ENCODE measurements around the gene GPANK1.

The GPANK1 gene

DNA sequence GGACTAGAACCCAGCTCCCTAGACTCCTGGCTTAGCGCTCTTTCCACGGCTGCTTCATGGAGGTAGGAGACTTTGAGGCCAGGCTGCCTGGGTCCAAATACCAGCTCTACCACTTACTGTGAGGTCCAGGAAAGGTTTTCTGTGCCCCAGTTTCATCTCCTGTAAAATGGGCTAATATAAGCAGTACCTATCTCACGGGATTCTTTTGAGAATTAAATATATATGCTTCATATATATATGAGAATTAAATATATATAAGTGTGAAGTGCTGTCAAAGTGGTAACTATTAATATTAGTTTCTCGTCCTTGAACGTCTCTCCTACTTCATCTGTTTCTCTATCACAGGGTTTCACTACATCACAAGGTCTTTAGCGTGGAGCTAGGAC, 26.3 kb upstream of the GPANK1 start:
- no peak for DNase-seq (ENCODE audit: low read depth)

- no peak for DNase-seq (ENCODE audit: low read depth)
Measured at GRCh38 chr6:31690231-31691077, 25.7 kb upstream of the GPANK1 start.

- no peak for DNase-seq (ENCODE audit: low read depth)
Measured at GRCh38 chr6:31689249-31690110, 24.7 kb upstream of the GPANK1 start.

DNA sequence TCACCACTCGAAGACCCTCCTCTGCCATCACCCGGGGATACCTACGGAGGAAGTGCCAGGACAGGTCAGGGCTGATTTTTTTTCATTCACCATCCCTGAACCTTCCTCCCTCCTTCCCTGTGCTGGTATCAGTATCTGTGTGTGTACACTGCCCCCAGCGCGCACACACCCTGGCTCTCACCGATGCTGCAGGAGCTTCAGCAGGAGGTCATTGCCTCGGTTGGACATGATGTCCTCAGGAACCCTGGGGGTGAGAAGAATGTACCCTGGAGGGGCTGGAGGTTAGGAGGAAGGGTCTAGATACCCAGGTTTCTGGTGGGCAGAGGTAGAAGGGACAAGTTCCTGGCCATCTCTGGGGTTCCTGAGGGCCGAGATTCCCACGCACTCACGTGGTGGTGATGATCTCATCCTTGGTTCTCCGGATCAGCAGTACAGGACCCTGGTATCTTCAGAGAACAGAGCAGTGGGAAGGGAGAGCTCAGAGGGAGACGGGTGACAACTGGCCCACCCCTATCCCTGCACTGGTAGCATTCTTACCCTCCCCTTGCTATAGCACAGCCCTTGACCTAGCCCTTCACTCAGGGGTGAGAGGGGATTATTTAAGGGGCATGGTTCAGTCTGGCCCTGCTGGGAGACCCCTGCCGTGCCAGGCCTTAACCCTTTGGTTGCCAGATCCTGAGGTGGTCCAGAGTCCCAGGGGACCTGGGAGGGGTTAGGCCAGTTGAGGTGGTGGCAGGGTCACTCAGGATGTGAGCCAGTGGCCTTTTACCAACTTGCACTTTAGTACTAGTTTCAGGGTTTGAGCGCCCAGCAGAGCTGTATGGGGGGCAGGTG, 23.3 kb upstream of the GPANK1 start:
- DNase-seq (ENCODE audit: low read depth), result no peak

GRCh38 chr6:31687321-31687720, 22.5 kb upstream of the GPANK1 start:
- no peak for DNase-seq (ENCODE audit: low read depth)

GRCh38 chr6:31686483-31686882, 21.7 kb upstream of the GPANK1 start:
- no peak for DNase-seq (ENCODE audit: low read depth)

- no peak for DNase-seq (ENCODE audit: low read depth)
Measured at GRCh38 chr6:31683591-31683990, 18.8 kb upstream of the GPANK1 start.

- DNase-seq (ENCODE audit: low read depth), result no peak
Measured at GRCh38 chr6:31681135-31681671, 16.4 kb upstream of the GPANK1 start.

GRCh38 chr6:31680226-31681134, 15.7 kb upstream of the GPANK1 start, which contains the start of gene LY6G5C:
LY6G5C (minus strand) TSS chr6:31681067; CDS start chr6:31680373, 694 bp downstream.
- DNase-seq (ENCODE audit: low read depth), result no peak

DNA sequence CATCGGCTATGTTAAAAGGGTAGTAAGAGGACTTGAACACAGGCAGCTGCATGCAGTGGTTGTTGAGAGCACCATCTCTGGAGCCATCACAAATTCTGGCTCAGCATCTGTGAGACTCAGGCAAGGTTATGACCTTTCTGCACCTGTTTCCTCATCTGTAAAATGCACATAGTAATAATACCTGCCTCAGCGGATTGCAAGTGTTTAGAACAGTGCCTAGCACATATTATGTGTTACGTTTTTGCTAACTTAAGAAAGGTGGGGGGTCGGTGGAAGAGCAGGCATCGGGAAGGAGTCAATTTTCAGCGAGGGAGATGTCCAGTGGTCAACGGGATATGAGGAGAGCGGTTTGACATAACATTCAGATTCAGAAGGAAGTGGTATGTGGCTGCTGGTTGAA, 13.2 kb upstream of the GPANK1 start:
- no peak for DNase-seq (ENCODE audit: low read depth)

- DNase-seq (ENCODE audit: low read depth), result no peak
Measured at GRCh38 chr6:31676904-31677303, 12.1 kb upstream of the GPANK1 start.

DNA sequence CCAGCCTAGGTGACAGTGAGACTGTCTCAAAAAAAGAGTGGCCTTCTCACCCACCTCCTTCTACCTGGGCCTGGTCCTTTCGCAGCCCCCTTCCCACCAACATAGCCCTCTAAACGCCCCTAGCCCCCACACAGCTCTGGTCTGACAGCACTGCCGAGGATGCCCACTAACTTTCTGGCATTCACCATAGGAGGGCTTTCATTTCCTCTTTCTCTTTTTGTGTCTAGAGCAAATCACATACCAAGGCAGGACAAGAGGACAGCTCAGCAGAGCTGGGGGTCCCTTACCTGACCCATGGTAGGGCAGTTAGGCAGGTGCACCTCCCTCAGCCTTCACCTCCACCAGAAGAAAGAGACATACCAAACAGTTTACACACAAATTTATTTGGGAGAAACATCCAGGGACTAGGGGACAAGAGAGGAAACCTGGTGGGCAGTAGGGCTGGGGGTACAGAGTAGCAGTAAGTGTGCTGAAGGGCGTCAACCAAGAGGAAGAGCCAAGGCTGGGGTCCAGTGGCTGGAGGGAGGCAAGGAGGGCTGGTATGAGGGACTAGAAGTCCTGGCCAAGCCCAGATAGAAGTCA, 11.6 kb upstream of the GPANK1 start:
- DNase-seq (ENCODE audit: low read depth), result no peak

DNA sequence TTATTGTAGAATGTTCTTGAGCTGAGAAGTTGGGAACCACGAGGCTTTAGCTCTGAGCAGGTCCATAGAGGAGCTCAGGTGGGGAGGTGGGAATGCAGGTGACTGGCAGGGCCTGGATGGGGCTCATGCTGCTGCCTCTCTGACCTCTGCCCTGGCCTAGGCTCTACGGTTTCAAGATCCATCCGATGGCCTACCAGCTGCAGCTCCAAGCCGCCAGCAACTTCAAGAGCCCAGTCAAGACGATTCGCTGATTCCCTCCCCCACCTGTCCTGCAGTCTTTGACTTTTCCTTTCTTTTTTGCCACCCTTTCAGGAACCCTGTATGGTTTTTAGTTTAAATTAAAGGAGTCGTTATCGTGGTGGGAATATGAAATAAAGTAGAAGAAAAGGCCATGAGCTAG, 4.9 kb upstream of the GPANK1 start, which contains the start of gene LY6G5B:
TSS of gene LY6G5B (plus strand) at position 301 of the 400 bp plus-strand sequence. CDS start 975 bp downstream, outside the sequence.
- no peak for DNase-seq (ENCODE audit: low read depth)

- DNase-seq (ENCODE audit: low read depth), result no peak
Measured at GRCh38 chr6:31666337-31666965, 1.7 kb upstream of the GPANK1 start.

- peak; percentile 95 for DNase-seq (ENCODE audit: low read depth)
Measured at GRCh38 chr6:31665501-31666336, 922 bp upstream of the GPANK1 start, which contains the start of gene CSNK2B. CSNK2B (plus strand) TSS chr6:31666080; CDS start chr6:31666832, 752 bp downstream.

DNA sequence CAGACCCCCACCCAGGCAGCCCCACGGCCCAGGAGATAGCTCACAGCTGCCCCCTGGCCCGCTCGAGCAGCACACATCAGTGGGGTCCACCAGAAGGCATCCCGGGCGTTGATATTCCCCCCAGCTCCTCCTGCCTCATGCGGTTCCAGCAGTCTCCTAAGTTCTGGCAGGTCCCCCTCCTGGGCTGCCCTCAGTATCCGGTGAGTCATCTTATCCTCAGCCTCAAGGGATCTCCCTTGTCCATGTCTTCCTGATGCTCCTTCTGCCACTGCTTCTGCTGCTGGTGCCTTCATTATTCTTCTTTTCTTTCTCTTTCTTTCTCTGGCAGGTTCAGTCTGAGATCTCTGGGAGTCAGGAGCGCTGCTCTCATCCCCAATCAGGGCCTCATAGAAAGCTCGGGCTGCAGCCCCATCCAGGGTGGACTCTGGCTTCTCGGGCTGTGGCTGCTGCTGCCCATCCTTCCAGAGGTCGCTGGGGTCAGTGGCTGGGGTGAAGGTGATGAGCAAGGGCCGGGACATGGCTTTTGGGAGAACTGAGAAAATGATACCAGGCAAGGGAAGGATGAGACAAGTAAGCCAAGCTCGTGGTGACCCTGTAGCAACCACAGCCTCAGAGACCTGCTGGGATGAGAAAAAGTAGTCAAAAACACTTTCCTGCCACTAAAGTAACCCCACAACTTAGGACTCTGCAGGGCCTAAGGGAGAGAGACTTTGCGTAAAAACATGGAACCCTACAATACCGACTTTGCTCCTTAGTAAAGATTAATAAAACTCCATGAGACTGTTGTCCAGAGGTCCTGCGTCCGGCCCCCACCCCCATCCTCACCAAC, 622 bp downstream of the GPANK1 start:
- DNase-seq (ENCODE audit: low read depth), result no peak

- no peak for DNase-seq (ENCODE audit: low read depth)
Measured at GRCh38 chr6:31663126-31663960, 1.5 kb downstream of the GPANK1 start.

Data from stimulated activated CD8-positive, alpha-beta memory T cell treated with anti-CD3 and anti-CD28 coated beads, Interleukin-15, amount 100 ng/mL, for 1 hour (primary cell).